Astrocyte (in vitro differentiated cells and primary cell): ENCODE results near the gene CDSN.

ENCODE experiments used
- EZH2 ChIP-seq: IDR thresholded peaks from 2 replicates; pipeline ENCODE4 v1.6.1; 2012; ENCODE audit warnings: mild to moderate bottlenecking, low read length, inconsistent platforms; ENCODE audit not compliant: insufficient read depth
- TF ChIP-seq, protein P1 (sequence below): IDR thresholded peaks from 2 replicates; pipeline ENCODE4 v1.5.1; 2011; ENCODE audit warnings: low read depth, mild to moderate bottlenecking, inconsistent platforms, low read length, moderate library complexity; ENCODE audit not compliant: insufficient read depth

DNA sequence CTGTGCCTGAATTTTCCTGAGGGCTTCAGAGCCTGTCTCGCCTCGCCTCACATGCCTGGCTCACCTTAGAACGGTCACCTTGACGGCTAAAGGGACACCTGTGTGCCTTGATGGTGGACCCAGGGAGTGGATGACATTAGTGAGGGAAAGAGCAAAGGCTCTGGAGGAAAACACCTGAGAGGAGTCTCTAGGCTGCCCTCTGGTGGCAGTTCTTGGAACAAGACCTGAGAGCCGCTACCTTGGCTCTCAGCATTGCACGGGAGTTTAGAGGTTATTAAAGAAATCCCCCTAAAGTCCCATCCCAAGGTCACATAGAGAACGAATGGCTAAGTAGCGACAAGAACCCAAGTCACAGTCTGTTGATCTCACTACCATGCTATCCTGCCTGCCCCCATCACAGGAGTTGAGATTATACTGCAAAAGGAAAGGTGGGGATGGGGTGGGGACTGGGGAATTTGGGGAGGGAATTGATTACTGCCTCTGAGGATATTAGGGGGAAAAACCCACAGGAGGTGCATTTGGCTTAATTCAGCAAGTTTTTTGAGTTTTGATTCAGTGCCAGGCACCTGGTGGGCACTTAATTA, 7.9 kb upstream of the CDSN start:
- TF ChIP-seq, protein P1, sequence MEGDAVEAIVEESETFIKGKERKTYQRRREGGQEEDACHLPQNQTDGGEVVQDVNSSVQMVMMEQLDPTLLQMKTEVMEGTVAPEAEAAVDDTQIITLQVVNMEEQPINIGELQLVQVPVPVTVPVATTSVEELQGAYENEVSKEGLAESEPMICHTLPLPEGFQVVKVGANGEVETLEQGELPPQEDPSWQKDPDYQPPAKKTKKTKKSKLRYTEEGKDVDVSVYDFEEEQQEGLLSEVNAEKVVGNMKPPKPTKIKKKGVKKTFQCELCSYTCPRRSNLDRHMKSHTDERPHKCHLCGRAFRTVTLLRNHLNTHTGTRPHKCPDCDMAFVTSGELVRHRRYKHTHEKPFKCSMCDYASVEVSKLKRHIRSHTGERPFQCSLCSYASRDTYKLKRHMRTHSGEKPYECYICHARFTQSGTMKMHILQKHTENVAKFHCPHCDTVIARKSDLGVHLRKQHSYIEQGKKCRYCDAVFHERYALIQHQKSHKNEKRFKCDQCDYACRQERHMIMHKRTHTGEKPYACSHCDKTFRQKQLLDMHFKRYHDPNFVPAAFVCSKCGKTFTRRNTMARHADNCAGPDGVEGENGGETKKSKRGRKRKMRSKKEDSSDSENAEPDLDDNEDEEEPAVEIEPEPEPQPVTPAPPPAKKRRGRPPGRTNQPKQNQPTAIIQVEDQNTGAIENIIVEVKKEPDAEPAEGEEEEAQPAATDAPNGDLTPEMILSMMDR: peak; percentile 84
- TF ChIP-seq EZH2: no peak
